ENCODE data around the gene BST2. TPM values are rescaled to one million over a fixed set of nuclear protein-coding genes. Genes with fewer than 3 reads are reported as not detected.

Gene BST2
- total and polyA plus RNA-seq, 9 of the 15 experiments (the other 6 are each of a cell fraction or from before 2014, with no cell fraction given), result 11.2 to 232 (median 151) TPM

DNA sequence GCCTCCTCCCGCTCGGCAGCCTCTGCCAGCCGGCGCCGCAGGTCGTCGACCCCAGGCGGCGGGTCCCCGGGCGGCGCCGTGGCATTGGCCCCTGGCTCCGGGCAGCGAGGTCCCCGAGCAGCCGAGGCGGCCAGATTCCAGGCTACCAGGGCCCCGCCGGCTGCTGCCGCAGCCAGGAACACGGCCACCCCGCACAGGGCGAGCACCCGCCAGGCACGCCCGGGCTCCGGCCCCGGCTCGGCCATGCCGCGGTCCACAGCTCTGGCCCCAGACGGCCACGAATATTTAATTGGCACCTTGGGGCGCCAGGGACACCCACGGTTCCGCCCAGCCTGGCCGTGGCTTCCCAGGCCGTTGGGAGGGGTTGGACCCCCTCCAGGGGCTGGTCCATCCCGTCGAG lies 11.5 kb downstream of the BST2 start, which contains the start of gene CCDC194:
Gene CCDC194, minus strand, starts transcription at position 283 of the 400 bp plus-strand sequence. Its CDS starts 38 bp downstream, at position 245.
- Histone ChIP-seq H3K9me1 (ENCODE audit: control insufficient read depth, insufficient read depth, low read length) (no peaks in the 10 kb centered on the region), H3K4me1 (replicated peaks in 1 of 2; ENCODE audit: control insufficient read depth in 2 of 2, insufficient read depth in 2 of 2, low read length in 2 of 2) (peaks cover 25 to 41% of the 10 kb centered on the region in 2 experiments), H3K4me2 (ENCODE audit: insufficient read depth, low read length) (no peak within 1 kb of the TSS), H3K36me3 (ENCODE audit: control insufficient read depth, insufficient read depth, low read length) (peaks cover 16% of the 10 kb centered on the region; the same call in 1 of the 3 replicates), H3K4me3 (no peak within 1 kb of the TSS), H3K27ac (ENCODE audit: extremely low read depth, low read depth, low read length) (no peak within 1 kb of the TSS; the same call in 2 of the 3 replicates), H3K9ac (ENCODE audit: insufficient read depth in 1 of 2, low read depth in 2 of 2, low read length in 2 of 2) (no peak within 1 kb of the TSS), H2AFZ (ENCODE audit: low read depth, low read length) (no peak within 1 kb of the TSS), H3K79me2 (ENCODE audit: control insufficient read depth, insufficient read depth, low read length) (no peaks in the 10 kb centered on the region), H3K9me3 (replicated peaks; ENCODE audit: control insufficient read depth, insufficient read depth, low read depth, low read length) (peaks cover 7% of the 10 kb centered on the region), H4K20me1 (replicated peaks; ENCODE audit: control insufficient read depth, insufficient read depth, low read length) (no peaks in the 10 kb centered on the region), H3K27me3 (ENCODE audit: control insufficient read depth in 2 of 2, insufficient read depth in 2 of 2, low read length in 2 of 2) (no peaks in the 10 kb centered on the region)
- no TSS peak for BruUV-seq (replicated peaks)
- ChIA-PET CTCF (ENCODE audit: low intra/inter-chr PET ratio) (interaction anchor here (0.9 to 2.0 kb wide), 3 partner anchors 26 to 72 kb away, joined by 3 to 14 read pairs (median 10); partner anchors contain the start of gene MVB12A), POLR2A (interaction anchor here (0.7 to 1.3 kb wide), 4 partner anchors 11 to 201 kb away, joined by 3 to 7 read pairs (median 3); partner anchors contain the start of genes BST2 and USHBP1)
- 90% methylated on average over 22 of the region's 41 CpGs for WGBS (ENCODE audit: insufficient coverage, low coverage, missing lambda C conversion rate)
- in situ Hi-C loops (cut with MboI), result no loop called here
- FAIRE-seq (no peak), DNase-seq (ENCODE audit: extremely low read depth in 1 of 4, low spot score in 3 of 4) (no peak), ATAC-seq (no peak)
- TF ChIP-seq CREB3L1 (IDR thresholded peaks at IDR 0.05; ENCODE audit: borderline replicate concordance, low read depth), result no peak
- TF ChIP-seq HNRNPL (IDR thresholded peaks at IDR 0.05; ENCODE audit: low read depth, low read length), result peak; percentile 40; the same call in 1 of the 2 replicates
- TF ChIP-seq PCBP2 (IDR thresholded peaks at IDR 0.05; ENCODE audit: low read depth, low read length, poor library complexity, severe bottlenecking), result no peak
- peak; percentile 72 for TF ChIP-seq POLR2G (IDR thresholded peaks at IDR 0.05; ENCODE audit: low read depth, low read length)
- no peak for TF ChIP-seq SP1 (CRISPR knock-in tag; IDR thresholded peaks at IDR 0.05)
- no peak for TF ChIP-seq IRF2 (CRISPR knock-in tag; IDR thresholded peaks at IDR 0.05)
- intact Hi-C loops (cut with micrococcal nuclease), result loop anchor here (2.0 kb wide), 2 partner anchors 25 to 55 kb away; partner anchors contain the start of gene TMEM221
